Measurements from ENCODE around the gene FMN2.

FMN2 gene

DNA sequence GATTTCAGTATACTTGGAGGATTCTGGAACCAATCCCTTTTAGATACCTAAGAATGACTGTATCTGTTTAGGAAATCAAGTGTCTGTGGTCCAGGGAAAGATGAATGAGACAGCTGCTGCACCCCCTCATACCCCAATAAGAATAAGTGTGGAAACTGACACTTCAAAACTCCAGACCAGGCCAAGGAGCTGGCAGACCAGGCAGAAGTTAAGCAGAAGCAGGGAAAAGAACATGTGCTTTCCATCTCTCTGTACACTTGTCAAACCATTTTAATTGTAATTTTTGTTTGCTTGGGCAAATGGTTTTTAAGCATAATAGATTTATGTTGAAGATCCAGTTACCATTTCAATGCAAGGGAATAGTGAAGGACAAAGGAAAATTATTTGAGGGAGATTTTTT lies 420.1 kb downstream of the FMN2 start:
- H3K4me1 ChIP-seq (ENCODE audit: control extremely low read depth in 1 of 4, control insufficient read depth in 4 of 4, insufficient read depth in 4 of 4, low read length in 3 of 4), result no peaks in the 10 kb centered on the region
- DNase-seq, result no peak
- H3K27ac ChIP-seq (ENCODE audit: insufficient read depth in 1 of 2, low read depth in 1 of 2, low read length in 2 of 2, poor library complexity in 1 of 2, severe bottlenecking in 2 of 2), result no peak overlapping the region
- no peaks in the 10 kb centered on the region for H3K27me3 ChIP-seq (replicated peaks in 2 of 5; ENCODE audit: control insufficient read depth in 4 of 5, insufficient read depth in 5 of 5, low read length in 4 of 5)
- H3K9me3 ChIP-seq (ENCODE audit: control extremely low read depth in 1 of 5, control insufficient read depth in 4 of 5, insufficient read depth in 2 of 5, low read depth in 1 of 5, low read length in 4 of 5), result no peaks in the 10 kb centered on the region
- POLR2A ChIA-PET, result no interaction called here
- CTCF ChIA-PET, result no interaction called here
- H3K36me3 ChIP-seq (ENCODE audit: control insufficient read depth in 4 of 4, insufficient read depth in 4 of 4, low read length in 3 of 4), result no peaks in the 10 kb centered on the region
- H3K4me3 ChIP-seq (ENCODE audit: control insufficient read depth in 1 of 7, extremely low read depth in 1 of 7, insufficient read depth in 4 of 7, low read depth in 2 of 7, low read length in 6 of 7), result no peak overlapping the region

DNA sequence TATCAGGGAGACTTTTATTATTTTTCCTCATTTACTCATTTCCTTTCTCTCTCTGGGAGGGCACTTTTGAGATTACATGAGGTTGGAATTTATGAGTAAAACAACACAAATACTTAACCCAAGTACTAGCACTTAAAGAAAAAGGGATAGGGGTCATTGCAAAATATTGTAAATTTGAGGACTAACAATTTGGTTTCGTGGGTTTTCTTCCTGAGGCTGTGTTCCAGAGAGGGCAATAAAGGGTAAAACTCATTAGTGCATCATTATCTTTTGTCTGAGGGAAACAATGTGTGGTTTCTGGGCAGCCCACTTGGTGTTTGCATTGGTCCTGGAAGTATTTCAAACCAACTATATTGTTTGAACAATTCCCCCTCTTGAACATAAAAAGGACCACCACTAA lies 423.8 kb downstream of the FMN2 start:
- no peaks in the 10 kb centered on the region for H3K27me3 ChIP-seq (replicated peaks in 2 of 5; ENCODE audit: control insufficient read depth in 4 of 5, insufficient read depth in 5 of 5, low read length in 4 of 5)
- ChIA-PET CTCF (no interaction called here), POLR2A (no interaction called here)
- H3K27ac ChIP-seq (ENCODE audit: insufficient read depth in 1 of 2, low read depth in 1 of 2, low read length in 2 of 2, poor library complexity in 1 of 2, severe bottlenecking in 2 of 2), result no peak overlapping the region
- no peaks in the 10 kb centered on the region for H3K4me1 ChIP-seq (ENCODE audit: control extremely low read depth in 1 of 4, control insufficient read depth in 4 of 4, insufficient read depth in 4 of 4, low read length in 3 of 4)
- H3K36me3 ChIP-seq (ENCODE audit: control insufficient read depth in 4 of 4, insufficient read depth in 4 of 4, low read length in 3 of 4), result no peaks in the 10 kb centered on the region
- H3K9me3 ChIP-seq (ENCODE audit: control extremely low read depth in 1 of 5, control insufficient read depth in 4 of 5, insufficient read depth in 2 of 5, low read depth in 1 of 5, low read length in 4 of 5), result no peaks in the 10 kb centered on the region
- no peak for DNase-seq
- WGBS (ENCODE audit: insufficient coverage), result 80% methylated on average over 1 of the region's 1 CpG
- no peak overlapping the region for H3K4me3 ChIP-seq (ENCODE audit: control insufficient read depth in 1 of 7, extremely low read depth in 1 of 7, insufficient read depth in 4 of 7, low read depth in 2 of 7, low read length in 6 of 7)

DNA sequence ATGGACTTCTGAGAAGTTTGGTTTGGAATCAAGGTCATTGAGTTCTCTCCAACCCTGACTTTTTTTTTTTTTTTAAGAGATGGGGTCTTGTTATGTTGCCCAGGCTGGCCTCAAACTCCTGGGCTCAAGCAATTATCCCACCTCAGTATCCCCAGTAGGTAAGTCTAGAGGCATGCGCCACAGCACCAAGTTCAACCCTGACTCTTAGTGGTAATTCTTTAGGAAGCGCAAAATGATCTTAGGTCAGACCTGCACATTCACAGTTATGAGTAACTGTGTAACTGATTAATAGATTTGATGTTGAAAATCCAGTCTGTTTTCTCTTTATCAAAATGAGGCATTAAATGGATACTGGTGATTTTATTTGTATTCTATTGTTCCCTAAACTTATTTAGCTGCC lies 424.4 kb downstream of the FMN2 start:
- POLR2A ChIA-PET, result no interaction called here
- no peaks in the 10 kb centered on the region for H3K36me3 ChIP-seq (ENCODE audit: control insufficient read depth in 4 of 4, insufficient read depth in 4 of 4, low read length in 3 of 4)
- H3K4me3 ChIP-seq (ENCODE audit: control insufficient read depth in 1 of 7, extremely low read depth in 1 of 7, insufficient read depth in 4 of 7, low read depth in 2 of 7, low read length in 6 of 7), result no peak overlapping the region
- H3K4me1 ChIP-seq (ENCODE audit: control extremely low read depth in 1 of 4, control insufficient read depth in 4 of 4, insufficient read depth in 4 of 4, low read length in 3 of 4), result no peaks in the 10 kb centered on the region
- WGBS (ENCODE audit: insufficient coverage), result no CpG with 5 or more reads among the region's 2 CpGs
- no peak for DNase-seq
- no peaks in the 10 kb centered on the region for H3K9me3 ChIP-seq (ENCODE audit: control extremely low read depth in 1 of 5, control insufficient read depth in 4 of 5, insufficient read depth in 2 of 5, low read depth in 1 of 5, low read length in 4 of 5)
- no peaks in the 10 kb centered on the region for H3K27me3 ChIP-seq (replicated peaks in 2 of 5; ENCODE audit: control insufficient read depth in 4 of 5, insufficient read depth in 5 of 5, low read length in 4 of 5)
- H3K27ac ChIP-seq (ENCODE audit: insufficient read depth in 1 of 2, low read depth in 1 of 2, low read length in 2 of 2, poor library complexity in 1 of 2, severe bottlenecking in 2 of 2), result no peak overlapping the region
- CTCF ChIA-PET, result no interaction called here

DNA sequence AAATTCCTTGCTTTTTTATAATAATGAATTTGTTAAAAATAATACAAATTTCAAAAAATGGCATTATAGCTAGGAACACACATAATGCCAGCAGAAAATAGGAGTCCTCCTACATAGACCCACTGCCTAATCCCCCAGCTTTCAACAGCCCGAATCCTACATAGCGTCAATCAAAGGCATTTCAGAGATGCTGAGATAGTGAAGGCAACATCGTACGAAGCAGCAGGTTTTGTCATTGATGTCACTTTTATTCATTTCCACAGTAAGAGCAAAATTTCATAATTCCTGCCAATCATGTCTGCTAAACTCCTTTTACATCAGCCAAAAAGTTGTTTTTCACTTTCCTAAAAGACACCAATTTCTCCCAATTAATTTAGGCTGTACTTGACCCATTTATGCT lies 426.2 kb downstream of the FMN2 start:
- no peaks in the 10 kb centered on the region for H3K9me3 ChIP-seq (ENCODE audit: control extremely low read depth in 1 of 5, control insufficient read depth in 4 of 5, insufficient read depth in 2 of 5, low read depth in 1 of 5, low read length in 4 of 5)
- no peak overlapping the region for H3K27ac ChIP-seq (ENCODE audit: insufficient read depth in 1 of 2, low read depth in 1 of 2, low read length in 2 of 2, poor library complexity in 1 of 2, severe bottlenecking in 2 of 2)
- H3K36me3 ChIP-seq (ENCODE audit: control insufficient read depth in 4 of 4, insufficient read depth in 4 of 4, low read length in 3 of 4), result no peaks in the 10 kb centered on the region
- H3K4me1 ChIP-seq (ENCODE audit: control extremely low read depth in 1 of 4, control insufficient read depth in 4 of 4, insufficient read depth in 4 of 4, low read length in 3 of 4), result no peaks in the 10 kb centered on the region
- WGBS (ENCODE audit: insufficient coverage), result 100% methylated on average over 4 of the region's 4 CpGs
- H3K27me3 ChIP-seq (replicated peaks in 2 of 5; ENCODE audit: control insufficient read depth in 4 of 5, insufficient read depth in 5 of 5, low read length in 4 of 5), result no peaks in the 10 kb centered on the region
- H3K4me3 ChIP-seq (ENCODE audit: control insufficient read depth in 1 of 7, extremely low read depth in 1 of 7, insufficient read depth in 4 of 7, low read depth in 2 of 7, low read length in 6 of 7), result no peak overlapping the region
- ChIA-PET POLR2A (no interaction called here), CTCF (no interaction called here)
- no peak for DNase-seq

DNA sequence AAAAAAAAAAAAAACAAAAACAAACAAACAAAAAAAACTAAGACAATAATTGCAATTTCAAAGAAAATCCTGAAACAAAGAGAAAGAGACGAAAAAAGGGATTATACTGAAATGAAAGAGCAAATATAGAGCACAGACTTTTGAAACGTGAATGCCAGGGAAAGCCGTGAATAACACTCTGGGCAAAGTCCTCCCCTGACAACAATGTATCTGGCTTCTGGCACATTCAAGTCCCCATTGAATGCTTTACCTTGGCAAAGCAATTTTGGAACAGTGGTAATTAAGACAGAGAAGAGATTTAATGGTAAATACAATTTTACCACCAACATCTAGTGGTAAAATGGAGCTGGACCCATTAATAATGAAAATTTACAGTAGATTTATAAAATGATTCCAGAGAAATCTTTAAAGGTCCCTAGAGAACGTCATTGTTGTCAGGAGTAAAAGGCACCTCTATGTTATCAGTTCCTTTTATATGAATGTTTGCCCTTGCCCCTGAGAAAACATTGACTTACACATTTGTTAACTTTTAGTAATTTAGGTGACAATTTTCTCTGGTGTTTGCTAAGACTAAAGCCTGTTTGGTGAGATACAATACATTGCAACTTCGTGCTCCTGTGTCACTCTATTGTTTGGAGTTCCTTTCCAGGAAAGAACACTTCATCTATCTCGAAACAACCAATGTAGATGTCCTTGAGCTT lies 430.6 kb downstream of the FMN2 start:
- 86% methylated on average over 4 of the region's 6 CpGs for WGBS (ENCODE audit: insufficient coverage)
- H3K4me1 ChIP-seq (ENCODE audit: control extremely low read depth in 1 of 4, control insufficient read depth in 4 of 4, insufficient read depth in 4 of 4, low read length in 3 of 4), result no peaks in the 10 kb centered on the region
- H3K9me3 ChIP-seq (ENCODE audit: control extremely low read depth in 1 of 5, control insufficient read depth in 4 of 5, insufficient read depth in 2 of 5, low read depth in 1 of 5, low read length in 4 of 5), result no peaks in the 10 kb centered on the region
- no peak overlapping the region for H3K4me3 ChIP-seq (ENCODE audit: control insufficient read depth in 1 of 7, extremely low read depth in 1 of 7, insufficient read depth in 4 of 7, low read depth in 2 of 7, low read length in 6 of 7)
- no peak for DNase-seq
- no peaks in the 10 kb centered on the region for H3K36me3 ChIP-seq (ENCODE audit: control insufficient read depth in 4 of 4, insufficient read depth in 4 of 4, low read length in 3 of 4)
- POLR2A ChIA-PET, result no interaction called here
- no peaks in the 10 kb centered on the region for H3K27me3 ChIP-seq (replicated peaks in 2 of 5; ENCODE audit: control insufficient read depth in 4 of 5, insufficient read depth in 5 of 5, low read length in 4 of 5)
- CTCF ChIA-PET, result no interaction called here
- no peak overlapping the region for H3K27ac ChIP-seq (ENCODE audit: insufficient read depth in 1 of 2, low read depth in 1 of 2, low read length in 2 of 2, poor library complexity in 1 of 2, severe bottlenecking in 2 of 2)

DNA sequence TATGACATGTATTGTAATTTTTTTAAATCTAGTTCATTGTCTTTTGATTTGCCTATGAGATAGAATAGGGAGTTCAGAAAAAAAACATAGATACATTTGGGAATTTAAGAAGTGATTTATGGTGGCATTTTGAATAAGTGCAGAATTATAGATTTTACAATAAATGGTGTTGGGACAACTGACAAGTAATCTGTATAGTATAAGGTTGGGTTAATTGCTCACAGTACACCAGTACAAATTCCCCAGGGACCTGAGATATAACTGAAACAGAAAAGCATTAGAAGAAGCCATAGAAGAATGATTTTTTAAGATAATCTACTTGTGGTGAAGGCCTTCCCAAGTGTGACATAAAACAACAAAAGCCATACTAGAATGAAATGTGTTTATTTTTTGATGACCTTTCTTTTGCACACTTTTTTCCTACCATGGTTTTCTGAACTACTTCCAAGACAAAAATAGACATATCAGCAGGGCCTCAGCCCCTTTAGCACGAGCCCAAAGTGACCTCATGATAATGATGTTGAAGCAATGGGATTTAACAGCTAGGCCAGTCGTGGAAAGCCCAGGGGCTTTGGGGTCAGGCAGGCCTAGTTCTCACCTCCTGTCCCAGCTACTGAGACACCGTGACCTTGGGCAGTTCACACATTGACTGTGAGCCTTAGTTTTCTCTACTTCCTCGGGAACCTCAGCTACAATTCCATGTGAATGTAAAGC lies 432.8 kb downstream of the FMN2 start:
- DNase-seq, result no peak
- Histone ChIP-seq H3K4me1 (ENCODE audit: control extremely low read depth in 1 of 4, control insufficient read depth in 4 of 4, insufficient read depth in 4 of 4, low read length in 3 of 4) (no peaks in the 10 kb centered on the region), H3K27me3 (replicated peaks in 2 of 5; ENCODE audit: control insufficient read depth in 4 of 5, insufficient read depth in 5 of 5, low read length in 4 of 5) (peaks cover 0 to 2% (median 0%) of the 10 kb centered on the region in 5 experiments), H3K36me3 (ENCODE audit: control insufficient read depth in 4 of 4, insufficient read depth in 4 of 4, low read length in 3 of 4) (no peaks in the 10 kb centered on the region), H3K4me3 (ENCODE audit: control insufficient read depth in 1 of 7, extremely low read depth in 1 of 7, insufficient read depth in 4 of 7, low read depth in 2 of 7, low read length in 6 of 7) (no peak overlapping the region), H3K9me3 (ENCODE audit: control extremely low read depth in 1 of 5, control insufficient read depth in 4 of 5, insufficient read depth in 2 of 5, low read depth in 1 of 5, low read length in 4 of 5) (no peaks in the 10 kb centered on the region), H3K27ac (ENCODE audit: insufficient read depth in 1 of 2, low read depth in 1 of 2, low read length in 2 of 2, poor library complexity in 1 of 2, severe bottlenecking in 2 of 2) (no peak overlapping the region)
- ChIA-PET CTCF (no interaction called here), POLR2A (no interaction called here)
- 87% methylated on average over 2 of the region's 4 CpGs for WGBS (ENCODE audit: insufficient coverage)
